Upper lobe of left lung (tissue), 4 donors: Measurements from ENCODE around the gene CENPM.

ENCODE experiments used
- CTCF ChIP-seq, 6 experiments: fragments of 450-650 bp in 4 of 6; fragments of 200-600 bp in 2 of 6; sonication (generic) in 2 of 6; IDR thresholded peaks; one replicate each; pipeline ENCODE4 v1.5.1; 2016 to 2019; ENCODE audit warnings: antibody characterized with exemption in 6 of 6
- POLR2A ChIP-seq, 4 donors: fragments of 450-650 bp; IDR thresholded peaks; one replicate each; pipeline ENCODE4 v1.5.1; 2016 to 2017; ENCODE audit warnings: antibody characterized with exemption in 4 of 4, mild to moderate bottlenecking in 2 of 4
- POLR2AphosphoS5 ChIP-seq, 2 donors: sonication (generic); formaldehyde crosslinking; IDR thresholded peaks; one replicate each; pipeline ENCODE4 v1.5.1; 2017; ENCODE audit warnings: antibody characterized with exemption in 2 of 2

GRCh38 chr22:41922940-41923594, 23.9 kb downstream of the CENPM start:
- TF ChIP-seq CTCF (IDR thresholded peaks at IDR 0.05) (no peak), POLR2AphosphoS5 (IDR thresholded peaks at IDR 0.05) (no peak), POLR2A (IDR thresholded peaks at IDR 0.05) (no peak)
